Prostate gland (tissue), 2 donors: Measurements from ENCODE around the gene MACC1. TPM values are rescaled to one million over a fixed set of nuclear protein-coding genes. Genes with fewer than 3 reads are reported as not detected.
"Not testable (repeated sequence)": the region's sequence is repeated elsewhere in the genome, so short reads cannot be mapped to it uniquely, and the experiment has no call there.

Experiments
- DNase-seq: peaks from one replicate; pipeline ENCODE4 v3.0.0-alpha.2; 2019; ENCODE audit warnings: low spot score
- H3K27ac ChIP-seq, 2 donors: fragments of 200-600 bp; sonication (generic); 2 replicates each; pipeline ENCODE4 v1.5.1; 2017 to 2019
- H3K27me3 ChIP-seq: fragments of 200-600 bp; sonication (generic); replicated peaks from 2 replicates; pipeline ENCODE4 v1.5.1; 2019; ENCODE audit not compliant: insufficient read depth
- H3K36me3 ChIP-seq, 2 donors: fragments of 200-600 bp; sonication (generic); 1 replicate in 1 of 2; 2 replicates in 1 of 2; pipeline versions ENCODE4 v1.5.1 to v1.8.1; 2017 to 2019
- H3K4me1 ChIP-seq: fragments of 200-600 bp; sonication (generic); replicated peaks from 2 replicates; pipeline ENCODE4 v1.5.1; 2019
- H3K4me3 ChIP-seq, 2 donors: fragments of 200-600 bp; sonication (generic); 2 replicates each; pipeline ENCODE4 v1.5.1; 2017 to 2019
- H3K9me3 ChIP-seq: fragments of 200-600 bp; sonication (generic); 2 replicates; pipeline ENCODE4 v1.5.1; 2017
- POLR2A ChIP-seq: fragments of 450-650 bp; IDR thresholded peaks from one replicate; pipeline ENCODE4 v1.6.1; 2016; ENCODE audit warnings: antibody characterized with exemption, mild to moderate bottlenecking
- POLR2AphosphoS5 ChIP-seq: sonication (generic); formaldehyde crosslinking; IDR thresholded peaks from one replicate; pipeline ENCODE4 v1.6.1; 2017; ENCODE audit warnings: antibody characterized with exemption
- WGBS: methylation state at CpG from one replicate; pipeline ENCODE4 v1.1.5; 2018; 5-methylcytosine and 5-hydroxymethylcytosine counted together
- intact Hi-C: fragments of 100-400 bp; cut with DNase I; formaldehyde crosslinking; loops from one replicate; pipeline ENCODE4 v1.14.2; 2022
- total RNA-seq, 2 donors: library from RNA; depleted of rRNA; stranded (reverse); fragments of >200 nt; gene quantifications; one replicate each; pipeline ENCODE4 v1.1.0, GENCODE V29; 2016
- TF ChIP-seq, protein P1 (sequence below), 4 experiments: fragments of 200-600 bp in 2 of 4; fragments of 450-650 bp in 2 of 4; sonication (generic) in 2 of 4; IDR thresholded peaks; 1 replicate in 3 of 4; 2 replicates in 1 of 4; pipeline ENCODE4 v1.5.1; 2016 to 2019; ENCODE audit warnings: antibody characterized with exemption in 4 of 4, mild to moderate bottlenecking in 2 of 4, moderate library complexity in 2 of 4

The MACC1 gene
- total RNA-seq, 2 donors from 2014 or later: 3.0 to 3.4 TPM

DNA sequence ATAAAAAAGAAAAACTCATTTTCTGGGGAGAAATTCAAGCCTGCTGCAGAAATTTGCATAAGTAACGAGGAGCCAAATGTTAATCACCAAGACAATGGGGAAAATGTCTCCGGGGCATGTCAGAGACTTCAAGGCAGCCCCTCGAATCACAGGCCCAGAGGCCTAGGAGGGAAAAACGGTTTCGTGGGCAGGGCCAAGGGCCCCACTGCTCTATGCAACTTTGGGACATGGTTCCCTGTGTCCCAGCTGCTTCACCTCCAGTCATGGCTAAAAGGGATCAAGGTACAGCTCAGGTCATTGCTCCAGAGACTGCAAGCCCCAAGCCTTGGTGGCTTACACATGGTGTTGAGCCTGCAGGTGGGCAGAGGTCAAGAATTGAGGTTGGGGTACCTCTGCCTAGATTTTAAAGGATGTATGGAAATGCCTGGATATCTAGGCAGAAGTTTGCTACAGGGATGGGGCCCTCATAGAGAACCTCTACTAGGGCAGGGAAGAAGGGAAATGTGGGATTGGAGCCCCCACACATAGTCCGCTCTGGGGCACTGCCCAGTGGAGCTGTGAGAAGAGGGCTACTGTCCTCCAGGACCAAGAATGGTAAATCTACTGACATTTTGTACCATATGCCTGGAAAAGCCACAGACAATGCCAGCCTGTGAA is 8.4 kb downstream of the MACC1 start:
- WGBS: 94% methylated on average over 6 of the region's 6 CpGs
- H3K4me1 ChIP-seq: no peaks in the 10 kb centered on the region
- no peak for DNase-seq
- no peaks in the 10 kb centered on the region for H3K9me3 ChIP-seq
- no peaks in the 10 kb centered on the region for H3K27me3 ChIP-seq
- intact Hi-C loops: no loop called here
- no peak overlapping the region for H3K4me3 ChIP-seq
- H3K36me3 ChIP-seq: no peaks in the 10 kb centered on the region
- no peak for TF ChIP-seq POLR2A
- no peak for TF ChIP-seq POLR2AphosphoS5
- TF ChIP-seq, protein P1, sequence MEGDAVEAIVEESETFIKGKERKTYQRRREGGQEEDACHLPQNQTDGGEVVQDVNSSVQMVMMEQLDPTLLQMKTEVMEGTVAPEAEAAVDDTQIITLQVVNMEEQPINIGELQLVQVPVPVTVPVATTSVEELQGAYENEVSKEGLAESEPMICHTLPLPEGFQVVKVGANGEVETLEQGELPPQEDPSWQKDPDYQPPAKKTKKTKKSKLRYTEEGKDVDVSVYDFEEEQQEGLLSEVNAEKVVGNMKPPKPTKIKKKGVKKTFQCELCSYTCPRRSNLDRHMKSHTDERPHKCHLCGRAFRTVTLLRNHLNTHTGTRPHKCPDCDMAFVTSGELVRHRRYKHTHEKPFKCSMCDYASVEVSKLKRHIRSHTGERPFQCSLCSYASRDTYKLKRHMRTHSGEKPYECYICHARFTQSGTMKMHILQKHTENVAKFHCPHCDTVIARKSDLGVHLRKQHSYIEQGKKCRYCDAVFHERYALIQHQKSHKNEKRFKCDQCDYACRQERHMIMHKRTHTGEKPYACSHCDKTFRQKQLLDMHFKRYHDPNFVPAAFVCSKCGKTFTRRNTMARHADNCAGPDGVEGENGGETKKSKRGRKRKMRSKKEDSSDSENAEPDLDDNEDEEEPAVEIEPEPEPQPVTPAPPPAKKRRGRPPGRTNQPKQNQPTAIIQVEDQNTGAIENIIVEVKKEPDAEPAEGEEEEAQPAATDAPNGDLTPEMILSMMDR (IDR thresholded peaks at IDR 0.05): no peak
- no peak overlapping the region for H3K27ac ChIP-seq

DNA sequence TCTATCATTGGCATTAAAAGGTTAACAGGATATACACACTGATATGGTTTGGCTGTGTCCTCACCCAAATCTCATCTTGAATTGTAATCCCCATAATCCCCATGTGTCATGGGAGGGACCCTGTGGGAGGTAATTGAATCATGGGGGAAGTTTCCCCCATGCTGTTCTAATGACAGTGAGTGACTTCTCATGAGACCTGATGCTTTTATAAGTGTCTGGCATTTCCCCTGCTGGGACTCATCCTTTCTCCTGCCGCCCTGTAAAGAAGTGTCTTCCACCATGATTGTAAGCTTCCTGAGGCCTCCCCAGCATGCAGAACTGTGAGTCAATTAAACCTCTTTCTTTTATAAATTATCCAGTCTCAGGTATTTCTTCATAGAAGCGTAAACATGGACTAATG is 9.4 kb downstream of the MACC1 start:
- H3K27me3 ChIP-seq, H3K4me1 ChIP-seq, H3K4me3 ChIP-seq, H3K27ac ChIP-seq, intact Hi-C loops, DNase-seq, H3K9me3 ChIP-seq, H3K36me3 ChIP-seq: not testable (repeated sequence)
- 97% methylated on average over 2 of the region's 2 CpGs for WGBS

DNA sequence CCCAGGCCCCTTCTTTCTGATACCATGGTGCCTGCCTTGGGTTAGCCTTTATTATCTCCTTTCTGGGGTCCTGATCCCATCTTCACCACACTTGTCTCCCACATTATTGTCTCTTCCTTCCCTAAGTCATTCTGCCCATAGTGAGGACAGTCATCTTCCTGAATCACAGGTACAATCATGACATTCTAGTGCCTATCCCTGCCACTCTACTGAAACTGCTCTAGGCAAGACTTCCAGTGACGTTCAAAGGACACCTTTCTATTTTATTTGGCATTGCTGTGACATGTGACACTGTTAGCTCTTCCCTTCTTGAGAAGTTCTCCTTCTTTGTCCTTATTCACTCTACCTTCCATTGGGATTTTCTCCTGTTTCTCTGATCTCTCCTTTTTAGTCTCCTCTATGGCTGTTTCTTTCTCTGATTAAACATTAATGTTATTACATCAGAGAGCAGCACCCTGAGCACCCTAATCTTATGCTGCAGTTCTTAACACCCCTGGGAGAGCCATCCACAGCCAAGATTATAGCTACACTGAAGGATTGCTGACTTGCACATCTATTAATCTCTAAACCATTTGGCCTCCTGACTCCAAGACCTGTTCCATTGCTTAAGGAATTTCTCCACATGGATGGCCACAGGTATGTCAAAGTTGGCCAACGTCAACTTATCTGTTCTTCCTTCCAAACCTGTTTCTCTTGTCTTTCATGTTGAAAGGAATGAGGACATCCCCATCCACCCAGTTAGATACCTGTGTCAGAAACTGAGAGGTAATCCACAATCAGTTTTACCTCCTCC is 10.9 kb downstream of the MACC1 start:
- 66% methylated on average over 2 of the region's 2 CpGs for WGBS
- TF ChIP-seq POLR2AphosphoS5: no peak
- TF ChIP-seq POLR2A: no peak
- TF ChIP-seq, protein P1 (IDR thresholded peaks at IDR 0.05): no peak
- Histone ChIP-seq H3K27ac (no peak overlapping the region), H3K27me3 (no peaks in the 10 kb centered on the region), H3K36me3 (no peaks in the 10 kb centered on the region), H3K9me3 (no peaks in the 10 kb centered on the region), H3K4me1 (no peaks in the 10 kb centered on the region), H3K4me3 (no peak overlapping the region)
- DNase-seq: no peak
- intact Hi-C loops: no loop called here

DNA sequence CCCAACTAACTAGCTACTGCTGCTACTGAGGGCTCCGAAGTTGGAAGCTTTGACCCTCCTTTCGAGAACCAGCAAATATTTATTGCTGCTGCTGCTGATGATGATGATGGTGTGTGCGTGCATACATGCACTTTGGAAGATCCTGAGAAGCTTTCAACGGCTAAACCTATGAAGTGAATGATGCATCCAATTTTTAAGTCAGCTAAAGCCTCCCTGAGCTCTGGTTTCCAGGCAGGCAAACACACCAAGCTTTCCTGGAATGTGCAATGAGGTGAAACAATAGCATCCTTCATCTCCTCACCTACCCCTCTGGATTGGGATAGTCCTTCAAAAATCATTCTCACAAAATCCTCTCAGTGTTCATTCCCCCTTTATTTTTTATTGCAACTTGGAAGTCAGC is 13.9 kb downstream of the MACC1 start:
- Histone ChIP-seq H3K4me1 (no peaks in the 10 kb centered on the region), H3K27ac (no peak overlapping the region), H3K27me3 (no peaks in the 10 kb centered on the region), H3K9me3 (no peaks in the 10 kb centered on the region), H3K4me3 (no peak overlapping the region), H3K36me3 (no peaks in the 10 kb centered on the region)
- TF ChIP-seq, protein P1 (IDR thresholded peaks at IDR 0.05): no peak
- TF ChIP-seq POLR2AphosphoS5 (no peak), POLR2A (no peak)
- no peak for DNase-seq
- 90% methylated on average over 4 of the region's 4 CpGs for WGBS
- intact Hi-C loops: no loop called here

DNA sequence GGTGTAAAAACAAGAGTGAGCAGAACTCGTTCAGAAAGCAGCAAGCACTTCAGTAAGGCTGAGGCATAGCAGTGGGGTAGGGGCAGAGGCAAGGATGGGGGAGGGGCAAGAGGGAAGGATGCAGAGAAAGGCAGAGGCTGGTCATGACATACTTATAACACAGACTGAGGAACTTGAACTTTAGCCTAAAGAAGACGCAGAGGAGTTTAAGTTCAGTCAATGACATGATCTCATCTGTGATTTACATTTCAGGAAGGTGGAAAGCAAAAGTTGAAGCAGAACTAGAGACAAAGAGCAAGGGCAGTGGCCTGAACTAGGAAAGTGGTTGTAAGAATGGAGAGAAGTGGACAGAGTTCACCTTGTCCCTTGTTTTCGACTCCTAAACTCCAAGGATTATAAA is 15.8 kb downstream of the MACC1 start:
- WGBS: 65% methylated on average over 3 of the region's 3 CpGs
- H3K27me3 ChIP-seq: no peaks in the 10 kb centered on the region
- no peaks in the 10 kb centered on the region for H3K9me3 ChIP-seq
- no peak overlapping the region for H3K27ac ChIP-seq
- no peaks in the 10 kb centered on the region for H3K36me3 ChIP-seq
- DNase-seq: no peak
- intact Hi-C loops: no loop called here
- H3K4me3 ChIP-seq: no peak overlapping the region
- no peaks in the 10 kb centered on the region for H3K4me1 ChIP-seq
- no peak for TF ChIP-seq POLR2AphosphoS5
- TF ChIP-seq POLR2A: no peak
- TF ChIP-seq, protein P1 (IDR thresholded peaks at IDR 0.05): no peak
